PC-3 (cell line): ENCODE measurements around the gene HIPK3. TPM values are rescaled to one million over a fixed set of nuclear protein-coding genes. Genes with fewer than 3 reads are reported as not detected.

Experiments used
- ATAC-seq: fragments of 200-7000 bp; cut with Tn5 transposase; 2 replicates; pipeline ENCODE4 v1.9.1; 2020; ENCODE audit warnings: mild to moderate bottlenecking, moderate library complexity
- Bru-seq: library from RNA; stranded (reverse); fragments of 400-500 nt; gene quantifications from one replicate; lab custom pipeline; 2021; lab: Mats Ljungman, UMichigan
- BruChase-seq, 2 experiments: library from RNA; stranded (reverse); fragments of 400-500 nt; gene quantifications; one replicate each; lab custom pipeline; 2021; lab: Mats Ljungman, UMichigan
- BruUV-seq: library from RNA; stranded (reverse); fragments of 400-500 nt; replicated peaks from 2 replicates; lab custom pipeline; 2021; lab: Mats Ljungman, UMichigan
- CTCF ChIA-PET: fragments of 300-600 bp; sonication (Branson Sonifier 250); formaldehyde crosslinking; loops from one replicate; lab custom pipeline; 2022; ENCODE audit warnings: antibody characterized with exemption; lab: Charles Lee
- POLR2A ChIA-PET: fragments of 300-600 bp; sonication (Branson Sonifier 250); formaldehyde crosslinking; loops from one replicate; lab custom pipeline; 2022; ENCODE audit warnings: antibody characterized with exemption; ENCODE audit not compliant: unreplicated experiment; lab: Charles Lee
- DNase-seq: peaks from one replicate; pipeline ENCODE4 v3.0.0-alpha.2; 2015
- H2AFZ ChIP-seq: fragments of 300-600 bp; sonication (generic); 2 replicates; pipeline ENCODE4 v1.6.0; 2016; ENCODE audit warnings: antibody characterized with exemption, low read length
- H3F3A ChIP-seq: fragments of 300-600 bp; sonication (generic); one replicate; pipeline ENCODE4 v1.6.0; 2017; ENCODE audit warnings: antibody characterized with exemption, low read length, control low read depth, mild to moderate bottlenecking; ENCODE audit not compliant: unreplicated experiment
- H3K27ac ChIP-seq: fragments of 300-600 bp; sonication (generic); 2 replicates; pipeline ENCODE4 v1.5.1; 2016; ENCODE audit warnings: mild to moderate bottlenecking, low read length
- H3K27me3 ChIP-seq: fragments of 300-600 bp; sonication (generic); 2 replicates; pipeline ENCODE4 v1.6.1; 2016; ENCODE audit warnings: low read length, mixed read lengths
- H3K36me3 ChIP-seq: fragments of 300-600 bp; sonication (generic); 2 replicates; pipeline ENCODE4 v1.6.1; 2016; ENCODE audit warnings: low read depth, mixed run types, low read length, mixed read lengths
- H3K4me1 ChIP-seq: fragments of 300-600 bp; sonication (generic); 2 replicates; pipeline ENCODE4 v1.5.1; 2016; ENCODE audit warnings: low read length; ENCODE audit not compliant: insufficient read depth
- H3K4me2 ChIP-seq: fragments of 300-600 bp; sonication (generic); 2 replicates; pipeline ENCODE4 v1.6.0; 2016; ENCODE audit warnings: low read length
- H3K4me3 ChIP-seq: fragments of 300-600 bp; sonication (generic); 2 replicates; pipeline ENCODE4 v1.5.1; 2016; ENCODE audit warnings: mild to moderate bottlenecking, low read length, mixed read lengths
- H3K79me2 ChIP-seq: fragments of 300-600 bp; sonication (generic); 2 replicates; pipeline ENCODE4 v1.6.1; 2017; ENCODE audit warnings: low read length, mixed read lengths
- H3K9ac ChIP-seq: fragments of 300-600 bp; sonication (generic); 2 replicates; pipeline ENCODE4 v1.6.0; 2016; ENCODE audit warnings: mild to moderate bottlenecking, low read length
- H3K9me2 ChIP-seq: fragments of 300-600 bp; sonication (generic); replicated peaks from 2 replicates; pipeline ENCODE4 v1.6.1; 2016; ENCODE audit warnings: mixed run types, low read length, mixed read lengths
- H3K9me3 ChIP-seq: fragments of 300-600 bp; sonication (generic); 2 replicates; pipeline ENCODE4 v1.6.1; 2016; ENCODE audit warnings: low read length, mixed read lengths
- H4K20me1 ChIP-seq: fragments of 300-600 bp; sonication (generic); 2 replicates; pipeline ENCODE4 v1.6.1; 2016; ENCODE audit warnings: low read length, mixed read lengths
- EZH2 ChIP-seq: fragments of 300-600 bp; sonication (generic); IDR thresholded peaks from one replicate; pipeline ENCODE4 v1.6.1; 2017; ENCODE audit warnings: antibody characterized with exemption, mild to moderate bottlenecking, low read length; ENCODE audit not compliant: unreplicated experiment
- EZH2phosphoT487 ChIP-seq: fragments of 300-600 bp; sonication (generic); IDR thresholded peaks from 2 replicates; pipeline ENCODE4 v1.6.1; 2018; ENCODE audit warnings: mild to moderate bottlenecking, antibody characterized with exemption, low read length, borderline replicate concordance
- intact Hi-C: fragments of 100-400 bp; cut with micrococcal nuclease; formaldehyde crosslinking; loops from 2 replicates; pipeline ENCODE4 v1.9.0; 2023
- long read RNA-seq: library from polyadenylated mRNA; unstranded; transcript quantifications from one replicate; pipeline ENCODE4 v2.0.0, GENCODE V29; 2021; ENCODE audit not compliant: unreplicated experiment
- total RNA-seq: library from RNA; depleted of rRNA; stranded (reverse); fragments of >200 nt; gene quantifications from 2 replicates; pipeline ENCODE4 v1.2.3, GENCODE V29; 2014; rRNA removed
- TF ChIP-seq, protein P1 (sequence below): fragments of 300-600 bp; sonication (generic); conservative IDR thresholded peaks from 2 replicates; pipeline ENCODE4 v1.5.1; 2017; ENCODE audit warnings: antibody characterized with exemption, low read depth, mild to moderate bottlenecking, low read length

HIPK3 gene
- total RNA-seq, result 19.4 and 28.1 TPM in 2 replicates
- percentile 84 among the genes with signal in this experiment for Bru-seq, nascent RNA
- BruChase-seq, experiment 1, labeled RNA remaining after a 6-hour chase, result percentile 85 among the genes with signal in this experiment
- BruChase-seq, experiment 2, labeled RNA remaining after a 2-hour chase, result percentile 81 among the genes with signal in this experiment
- long read RNA-seq, full-length matches to known transcripts, result 9 of 39 reads
- long read RNA-seq, partial matches to known transcripts, result 25 of 39 reads
- long read RNA-seq, other reads (novel, unspliced or antisense), result 5 of 39 reads

DNA sequence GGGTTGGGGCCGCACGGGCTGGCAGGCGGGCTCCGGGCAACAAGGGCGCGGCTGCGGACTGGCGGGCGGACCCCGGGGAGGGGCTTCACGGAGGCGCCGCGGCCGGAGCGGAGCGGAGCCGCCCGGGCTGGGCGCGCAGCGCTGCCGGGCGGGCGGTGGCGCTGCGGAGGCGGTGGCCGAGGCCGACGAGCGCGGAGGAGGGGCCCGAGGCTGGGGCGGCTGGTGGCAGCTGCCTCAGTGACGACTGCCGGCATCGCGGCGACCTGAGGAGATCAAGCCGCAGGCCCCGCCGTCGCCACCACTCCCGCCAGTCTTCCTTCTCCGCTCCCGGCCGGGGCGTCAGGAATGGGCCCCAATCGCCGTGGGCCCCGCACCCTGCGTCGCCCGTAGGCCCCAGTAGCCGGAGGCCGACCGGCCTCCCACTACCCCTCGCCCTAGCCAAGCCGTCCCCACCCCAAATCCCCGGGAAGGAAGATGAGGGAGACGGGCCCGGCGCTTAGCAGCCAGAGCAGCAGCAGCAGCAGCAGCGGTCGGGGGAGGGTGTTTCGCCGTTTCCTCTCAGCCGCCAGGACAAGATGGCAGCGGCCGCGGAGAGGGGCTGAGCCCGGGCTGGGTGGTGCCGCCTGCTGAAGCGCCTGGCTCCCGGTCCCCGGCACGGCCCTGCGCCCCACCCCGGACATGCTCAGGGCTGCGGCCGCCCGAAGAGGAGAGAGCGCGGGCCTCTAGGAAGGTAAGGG lies at the start of gene HIPK3:
TSS of gene HIPK3 (plus strand) at position 222 of the 737 bp plus-strand sequence.
- TF ChIP-seq EZH2phosphoT487 (no peak), EZH2 (no peak)
- TF ChIP-seq, protein P1, sequence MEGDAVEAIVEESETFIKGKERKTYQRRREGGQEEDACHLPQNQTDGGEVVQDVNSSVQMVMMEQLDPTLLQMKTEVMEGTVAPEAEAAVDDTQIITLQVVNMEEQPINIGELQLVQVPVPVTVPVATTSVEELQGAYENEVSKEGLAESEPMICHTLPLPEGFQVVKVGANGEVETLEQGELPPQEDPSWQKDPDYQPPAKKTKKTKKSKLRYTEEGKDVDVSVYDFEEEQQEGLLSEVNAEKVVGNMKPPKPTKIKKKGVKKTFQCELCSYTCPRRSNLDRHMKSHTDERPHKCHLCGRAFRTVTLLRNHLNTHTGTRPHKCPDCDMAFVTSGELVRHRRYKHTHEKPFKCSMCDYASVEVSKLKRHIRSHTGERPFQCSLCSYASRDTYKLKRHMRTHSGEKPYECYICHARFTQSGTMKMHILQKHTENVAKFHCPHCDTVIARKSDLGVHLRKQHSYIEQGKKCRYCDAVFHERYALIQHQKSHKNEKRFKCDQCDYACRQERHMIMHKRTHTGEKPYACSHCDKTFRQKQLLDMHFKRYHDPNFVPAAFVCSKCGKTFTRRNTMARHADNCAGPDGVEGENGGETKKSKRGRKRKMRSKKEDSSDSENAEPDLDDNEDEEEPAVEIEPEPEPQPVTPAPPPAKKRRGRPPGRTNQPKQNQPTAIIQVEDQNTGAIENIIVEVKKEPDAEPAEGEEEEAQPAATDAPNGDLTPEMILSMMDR, result no peak; the same call in 1 of the 2 replicates
- ATAC-seq (peak; percentile 79), DNase-seq (peak; percentile 80)
- Histone ChIP-seq H3K9me2 (no peaks in the 10 kb centered on the region), H3K4me3 (peak within 1 kb of the TSS; percentile 84), H3K9ac (peak within 1 kb of the TSS; percentile 99), H3K27me3 (no peaks in the 10 kb centered on the region), H3K4me1 (peaks cover 18% of the 10 kb centered on the region), H3K36me3 (no peaks in the 10 kb centered on the region), H3K9me3 (no peaks in the 10 kb centered on the region), H3K4me2 (peak within 1 kb of the TSS; percentile 90), H4K20me1 (peaks cover 20% of the 10 kb centered on the region), H3K27ac (peak within 1 kb of the TSS; percentile 92), H3K79me2 (peaks cover 49% of the 10 kb centered on the region), H3F3A (no peaks in the 10 kb centered on the region), H2AFZ (peak within 1 kb of the TSS; percentile 91)
- BruUV-seq, result no TSS peak
- CTCF ChIA-PET, result interaction anchor here (0.9 kb wide), 1 partner anchor 23 kb away, joined by 3 read pairs; no protein-coding TSS in a partner anchor
- intact Hi-C loops, result loop anchor here (5.0 kb wide), 2 partner anchors 90 to 430 kb away; no protein-coding TSS in a partner anchor
- POLR2A ChIA-PET, result no interaction called here

DNA sequence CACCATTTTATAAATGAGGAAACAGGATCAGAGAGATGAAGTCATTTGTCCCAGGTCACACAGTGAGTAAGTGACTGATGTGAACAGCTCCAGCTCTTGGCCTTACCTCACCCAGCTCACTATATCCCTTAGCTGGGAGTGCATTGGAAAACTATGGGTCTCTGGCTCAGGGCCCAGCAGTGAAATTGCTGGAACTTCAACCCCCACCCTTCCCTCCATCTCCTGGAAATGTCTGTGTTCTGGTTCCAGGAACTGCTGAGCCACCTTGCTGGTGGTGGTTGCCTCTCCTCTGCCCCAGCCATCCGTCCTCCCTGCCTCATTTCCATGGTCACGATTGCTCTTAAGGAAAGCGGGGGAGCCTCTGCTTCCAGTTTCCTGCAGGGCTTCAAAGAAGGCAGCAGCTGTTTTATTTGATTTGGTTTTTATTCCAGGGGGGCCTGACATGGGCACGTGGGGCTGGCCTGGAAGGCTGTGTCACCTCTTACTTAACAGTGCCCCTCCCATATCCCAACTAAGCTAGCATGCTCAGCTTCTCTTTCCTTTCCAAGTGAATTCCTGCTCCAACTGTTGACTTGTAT lies 49.7 kb upstream of the HIPK3 start:
- BruUV-seq, result no TSS peak
- Histone ChIP-seq H3K36me3 (no peaks in the 10 kb centered on the region), H3K9ac (no peak overlapping the region), H3K27ac (no peak overlapping the region), H4K20me1 (no peaks in the 10 kb centered on the region), H3K27me3 (no peaks in the 10 kb centered on the region), H3K9me3 (no peaks in the 10 kb centered on the region), H2AFZ (no peak overlapping the region), H3K4me1 (no peaks in the 10 kb centered on the region), H3K4me2 (no peak overlapping the region), H3K79me2 (no peaks in the 10 kb centered on the region), H3K4me3 (no peak overlapping the region), H3F3A (no peaks in the 10 kb centered on the region), H3K9me2 (no peaks in the 10 kb centered on the region)
- intact Hi-C loops, result no loop called here
- ChIA-PET POLR2A (no interaction called here), CTCF (interaction anchor here (0.5 kb wide), 1 partner anchor 18 kb away, joined by 3 read pairs; no protein-coding TSS in a partner anchor)
- TF ChIP-seq, protein P1, result no peak
- TF ChIP-seq EZH2phosphoT487, result no peak
- no peak for TF ChIP-seq EZH2
- no peak for ATAC-seq
- no peak for DNase-seq
